GM21390 (cell line): ENCODE data around the gene VPS25.
"Not testable (repeated sequence)": the region's sequence is repeated elsewhere in the genome, so short reads cannot be mapped to it uniquely, and the experiment has no call there.

Experiments
- ATAC-seq: cut with Tn5 transposase; IDR thresholded peaks from one replicate; pipeline ENCODE4 v1.9.1; 2021; ENCODE audit not compliant: unreplicated experiment

Gene VPS25

GRCh38 chr17:42768006-42768405, 5.2 kb upstream of the VPS25 start:
- not testable (repeated sequence) for ATAC-seq

DNA sequence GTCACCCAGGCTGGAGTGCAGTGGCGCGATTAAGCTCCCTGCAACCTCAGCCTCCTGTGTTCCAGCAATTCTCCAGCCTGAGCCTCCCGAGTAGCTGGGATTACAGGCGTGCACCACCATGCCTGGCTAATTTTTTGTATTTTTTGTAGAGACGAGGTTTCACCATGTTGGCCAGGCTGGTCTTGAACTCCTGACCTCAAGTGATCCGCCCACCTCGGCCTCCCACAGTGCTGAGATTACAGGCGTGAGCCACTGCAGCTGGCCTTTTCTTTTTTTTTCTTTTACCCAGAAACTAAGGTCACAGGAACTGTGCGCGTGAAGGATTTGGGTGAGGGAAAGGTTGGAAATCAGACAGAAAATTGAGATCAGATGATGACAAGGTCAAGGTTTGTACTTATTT, 3.3 kb upstream of the VPS25 start:
- not testable (repeated sequence) for ATAC-seq

GRCh38 chr17:42772945-42773289, 332 bp upstream of the VPS25 start:
- no peak for ATAC-seq

GRCh38 chr17:42774066-42774745, 957 bp downstream of the VPS25 start:
- no peak for ATAC-seq

GRCh38 chr17:42775534-42776098, 2.4 kb downstream of the VPS25 start:
- no peak for ATAC-seq

- no peak for ATAC-seq
These were observed 5.3 kb downstream of the VPS25 start for GRCh38 chr17:42778570-42778969.

DNA sequence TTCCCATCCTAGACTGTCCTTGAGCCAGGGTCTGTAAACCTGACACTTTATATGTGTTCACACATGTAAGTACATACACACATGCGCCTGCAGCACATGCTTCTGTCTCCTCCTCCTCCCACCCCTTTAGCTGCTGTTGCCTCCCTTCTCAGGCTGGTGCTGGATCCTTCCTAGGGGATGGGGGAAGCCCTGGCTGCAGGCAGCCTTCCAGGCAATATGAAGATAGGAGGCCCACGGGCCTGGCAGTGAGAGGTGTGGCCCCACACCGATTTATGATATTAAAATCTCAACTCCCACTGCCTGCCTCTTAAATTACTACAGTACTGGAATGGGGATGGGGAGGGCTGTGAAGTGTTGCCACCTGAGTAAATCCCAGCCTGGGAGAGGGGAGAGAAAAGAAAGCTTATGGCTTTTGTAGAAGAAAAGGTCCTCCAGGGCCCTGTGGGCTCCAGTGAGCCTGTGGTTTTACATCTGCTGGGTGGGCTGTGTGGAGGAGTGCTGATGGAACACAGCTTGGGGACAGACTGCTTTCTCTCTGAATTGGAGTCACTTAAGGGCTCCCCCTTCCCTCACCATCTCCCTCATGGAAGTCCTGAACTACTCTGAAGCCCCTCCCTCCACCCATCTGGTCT, 6.2 kb downstream of the VPS25 start:
- no peak for ATAC-seq

GRCh38 chr17:42779936-42780850, 6.9 kb downstream of the VPS25 start, which contains the start of gene WNK4:
Gene WNK4 (plus strand): TSS chr17:42780610. CDS start chr17:42780699, 89 bp downstream.
- no peak for ATAC-seq

GRCh38 chr17:42780851-42781638, 7.8 kb downstream of the VPS25 start:
- no peak for ATAC-seq

DNA sequence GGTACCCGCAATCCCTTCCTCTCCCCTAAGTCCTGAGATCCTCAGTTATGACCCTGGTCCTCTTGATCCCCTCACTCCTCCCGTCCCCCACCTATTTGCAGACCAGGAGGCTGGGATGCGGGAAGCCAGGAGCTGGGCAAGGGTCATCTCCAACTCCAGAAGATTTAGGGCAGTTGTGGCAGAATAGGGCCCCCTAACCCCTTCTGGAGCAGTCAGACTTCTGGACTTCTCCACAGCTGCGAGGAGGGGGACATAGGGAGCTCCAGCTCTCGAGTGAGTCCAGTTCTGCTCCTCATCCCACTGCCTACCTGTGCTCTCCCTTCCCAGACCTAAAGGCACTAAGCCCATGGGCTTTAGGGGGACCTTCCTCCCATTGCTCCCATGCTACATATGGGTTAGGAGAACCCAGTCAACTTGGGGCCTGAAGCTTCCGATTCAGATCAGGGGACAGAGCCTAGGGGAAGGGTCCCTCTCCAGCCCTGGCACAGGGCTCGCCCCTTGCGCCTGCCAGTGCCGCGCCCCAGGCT, 8.5 kb downstream of the VPS25 start:
- ATAC-seq, result no peak

DNA sequence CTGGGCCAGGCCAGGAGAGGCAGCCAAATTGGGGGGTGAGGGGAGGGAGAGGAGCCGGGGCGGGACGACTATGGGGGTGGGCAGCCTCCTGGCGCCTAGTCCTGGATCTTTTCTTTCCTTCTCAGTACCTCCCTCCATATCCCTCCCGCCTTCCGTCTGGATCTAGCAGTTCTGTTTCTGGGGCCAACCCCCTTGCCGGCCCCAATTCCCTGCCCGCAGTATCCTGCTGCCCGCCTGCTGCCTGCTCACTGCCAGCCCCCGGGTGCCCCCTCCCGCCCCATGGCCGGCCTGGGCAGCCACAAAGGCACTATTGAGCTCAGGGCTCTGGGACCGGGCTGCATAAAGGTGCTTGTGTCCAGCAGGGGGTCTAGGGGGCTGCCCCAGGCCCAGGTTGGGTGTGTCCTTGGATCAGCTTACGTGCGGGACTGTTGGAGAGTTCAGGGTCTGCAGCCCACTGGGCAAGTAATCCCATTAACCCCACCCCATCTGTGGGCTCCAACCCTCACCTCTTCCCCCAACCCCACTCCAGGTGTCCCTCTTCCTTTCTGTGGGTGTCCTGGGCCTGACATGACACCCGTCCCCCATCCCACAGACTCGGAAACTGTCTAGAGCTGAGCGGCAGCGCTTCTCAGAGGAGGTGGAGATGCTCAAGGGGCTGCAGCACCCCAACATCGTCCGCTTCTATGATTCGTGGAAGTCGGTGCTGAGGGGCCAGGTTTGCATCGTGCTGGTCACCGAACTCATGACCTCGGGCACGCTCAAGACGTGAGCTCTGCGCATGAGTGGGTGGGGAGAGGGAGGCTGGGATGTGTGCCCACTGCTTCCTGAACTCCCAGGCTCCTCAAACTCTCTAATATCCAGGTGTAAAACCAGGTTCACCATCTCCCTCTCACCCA, 9.2 kb downstream of the VPS25 start:
- no peak for ATAC-seq

GRCh38 chr17:42783062-42783790, 10.0 kb downstream of the VPS25 start:
- no peak for ATAC-seq

- ATAC-seq, result no peak
These were observed 10.5 kb downstream of the VPS25 start for GRCh38 chr17:42783791-42784138.

DNA sequence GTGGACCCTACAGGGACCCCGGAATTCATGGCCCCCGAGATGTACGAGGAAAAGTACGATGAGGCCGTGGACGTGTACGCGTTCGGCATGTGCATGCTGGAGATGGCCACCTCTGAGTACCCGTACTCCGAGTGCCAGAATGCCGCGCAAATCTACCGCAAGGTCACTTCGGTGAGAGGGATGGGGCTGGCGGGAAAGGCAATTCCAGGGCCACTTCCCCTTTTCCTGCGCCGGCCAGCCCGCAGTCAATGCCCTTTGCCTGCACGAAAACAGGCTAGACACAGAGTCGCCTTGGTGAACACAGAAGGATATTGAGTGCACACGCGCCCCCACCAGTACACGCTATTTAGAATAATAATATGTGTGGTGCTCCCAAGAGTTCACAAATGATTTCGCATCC, 11.2 kb downstream of the VPS25 start:
- ATAC-seq, result no peak

DNA sequence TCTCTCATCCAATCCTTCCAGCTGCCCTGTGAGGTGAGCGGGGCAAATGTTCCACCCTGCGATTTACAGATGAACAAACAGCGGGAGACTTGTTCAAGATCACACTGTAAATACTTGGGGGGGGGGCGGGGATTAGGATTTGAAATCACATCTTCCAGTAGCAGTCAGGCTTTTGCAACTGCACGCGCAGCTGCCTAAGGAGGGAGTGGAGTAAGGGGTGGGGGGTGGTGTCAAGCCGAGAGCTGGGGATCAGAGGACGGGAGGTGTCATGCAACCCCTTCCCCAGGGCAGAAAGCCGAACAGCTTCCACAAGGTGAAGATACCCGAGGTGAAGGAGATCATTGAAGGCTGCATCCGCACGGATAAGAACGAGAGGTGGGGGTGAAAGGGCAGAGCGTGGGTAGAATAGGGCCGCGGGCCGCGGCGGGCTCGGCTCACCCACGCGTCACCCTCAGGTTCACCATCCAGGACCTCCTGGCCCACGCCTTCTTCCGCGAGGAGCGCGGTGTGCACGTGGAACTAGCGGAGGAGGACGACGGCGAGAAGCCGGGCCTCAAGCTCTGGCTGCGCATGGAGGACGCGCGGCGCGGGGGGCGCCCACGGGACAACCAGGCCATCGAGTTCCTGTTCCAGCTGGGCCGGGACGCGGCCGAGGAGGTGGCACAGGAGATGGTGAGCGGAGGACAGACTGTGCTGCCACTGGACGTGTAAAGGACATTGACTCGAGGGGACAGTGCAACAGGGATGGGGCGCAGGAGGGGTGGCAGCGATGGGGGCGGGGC, 11.8 kb downstream of the VPS25 start:
- ATAC-seq, result no peak

GRCh38 chr17:42787266-42787665, 14.0 kb downstream of the VPS25 start:
- ATAC-seq, result no peak

- ATAC-seq, result no peak
These were observed 18.7 kb downstream of the VPS25 start for GRCh38 chr17:42791948-42792347.

DNA sequence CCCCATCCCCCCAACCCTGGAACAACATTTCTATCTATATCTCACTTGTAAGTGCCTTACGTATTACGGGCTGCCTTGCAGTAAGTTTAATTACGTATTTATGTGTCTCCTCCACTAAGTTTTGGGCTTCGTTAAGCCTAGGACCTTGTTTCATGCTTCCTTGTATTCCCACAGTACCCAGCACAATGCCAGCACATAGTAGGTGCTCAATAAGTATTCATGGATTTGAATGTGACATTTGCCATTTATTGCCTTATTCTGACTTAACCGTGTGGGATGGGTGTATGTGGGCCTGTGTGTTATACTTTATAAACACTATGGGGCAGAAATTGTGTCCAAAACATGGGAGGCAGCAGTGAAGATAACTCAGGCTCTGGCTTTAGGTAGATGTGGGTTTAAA, 19.3 kb downstream of the VPS25 start:
- no peak for ATAC-seq
